HEK293 (cell line): Measurements from ENCODE around the gene EIF1AD.

Experiments
- CTCF ChIP-seq: fragments of 450-650 bp; formaldehyde crosslinking; IDR thresholded peaks from 2 replicates; pipeline ENCODE4 v1.5.1; 2016; ENCODE audit warnings: missing biosample characterization, missing genetic modification characterization
- ZNF248 ChIP-seq: fragments of 450-650 bp; formaldehyde crosslinking; IDR thresholded peaks from 2 replicates; pipeline ENCODE4 v1.5.1; 2017; ENCODE audit warnings: missing biosample characterization, missing genetic modification characterization
- ZNF350 ChIP-seq: fragments of 450-650 bp; formaldehyde crosslinking; IDR thresholded peaks from 2 replicates; pipeline ENCODE4 v1.5.0; 2017; ENCODE audit warnings: missing biosample characterization, mild to moderate bottlenecking, missing genetic modification characterization
- ZXDB ChIP-seq: fragments of 450-650 bp; formaldehyde crosslinking; IDR thresholded peaks from 2 replicates; pipeline ENCODE4 v1.5.1; 2016; ENCODE audit warnings: missing biosample characterization, missing genetic modification characterization
- TF ChIP-seq, protein P1 (sequence below): fragments of 450-650 bp; formaldehyde crosslinking; IDR thresholded peaks from 2 replicates; pipeline ENCODE4 v1.5.1; 2016; ENCODE audit warnings: missing biosample characterization, missing genetic modification characterization
- TF ChIP-seq, protein P2 (sequence below): fragments of 450-650 bp; formaldehyde crosslinking; IDR thresholded peaks from 2 replicates; pipeline ENCODE4; 2016; ENCODE audit warnings: missing biosample characterization, missing genetic modification characterization

DNA sequence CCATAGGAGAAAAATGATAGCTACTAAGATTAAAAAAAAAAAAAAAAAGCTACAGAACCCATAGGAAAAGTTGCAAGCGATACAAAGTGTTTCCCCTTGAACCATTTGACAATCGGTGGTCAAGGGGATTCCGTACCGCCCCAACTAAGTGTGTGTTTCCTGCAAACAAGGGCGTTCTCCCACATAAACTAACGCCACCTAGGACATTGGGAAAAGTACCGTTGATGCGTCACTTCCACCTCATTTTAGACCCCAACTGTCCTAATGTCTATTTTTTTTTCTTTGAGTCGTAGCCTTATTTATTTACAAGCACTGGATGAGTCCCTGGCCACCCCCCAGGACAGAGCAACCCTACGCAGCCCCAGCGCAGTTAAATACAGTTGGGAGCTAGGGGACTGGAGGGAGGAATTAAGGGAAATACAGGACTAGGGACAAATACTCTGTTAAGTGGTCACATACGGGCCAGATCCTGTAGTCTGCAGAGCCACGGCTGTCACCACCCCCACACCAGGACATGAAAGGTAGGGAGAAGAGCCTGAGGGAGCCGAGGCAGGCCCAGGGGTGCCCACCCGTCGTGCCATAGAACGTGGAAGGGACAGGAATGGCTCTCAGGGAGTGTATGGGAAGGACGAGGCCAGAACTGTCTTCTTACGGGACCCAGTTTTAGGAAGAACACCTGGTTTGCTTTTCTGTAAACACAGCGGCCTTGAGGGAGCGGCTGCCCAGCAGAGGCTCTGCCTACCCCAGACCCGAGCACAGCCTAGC, 19.0 kb downstream of the EIF1AD start:
- TF ChIP-seq, protein P1, sequence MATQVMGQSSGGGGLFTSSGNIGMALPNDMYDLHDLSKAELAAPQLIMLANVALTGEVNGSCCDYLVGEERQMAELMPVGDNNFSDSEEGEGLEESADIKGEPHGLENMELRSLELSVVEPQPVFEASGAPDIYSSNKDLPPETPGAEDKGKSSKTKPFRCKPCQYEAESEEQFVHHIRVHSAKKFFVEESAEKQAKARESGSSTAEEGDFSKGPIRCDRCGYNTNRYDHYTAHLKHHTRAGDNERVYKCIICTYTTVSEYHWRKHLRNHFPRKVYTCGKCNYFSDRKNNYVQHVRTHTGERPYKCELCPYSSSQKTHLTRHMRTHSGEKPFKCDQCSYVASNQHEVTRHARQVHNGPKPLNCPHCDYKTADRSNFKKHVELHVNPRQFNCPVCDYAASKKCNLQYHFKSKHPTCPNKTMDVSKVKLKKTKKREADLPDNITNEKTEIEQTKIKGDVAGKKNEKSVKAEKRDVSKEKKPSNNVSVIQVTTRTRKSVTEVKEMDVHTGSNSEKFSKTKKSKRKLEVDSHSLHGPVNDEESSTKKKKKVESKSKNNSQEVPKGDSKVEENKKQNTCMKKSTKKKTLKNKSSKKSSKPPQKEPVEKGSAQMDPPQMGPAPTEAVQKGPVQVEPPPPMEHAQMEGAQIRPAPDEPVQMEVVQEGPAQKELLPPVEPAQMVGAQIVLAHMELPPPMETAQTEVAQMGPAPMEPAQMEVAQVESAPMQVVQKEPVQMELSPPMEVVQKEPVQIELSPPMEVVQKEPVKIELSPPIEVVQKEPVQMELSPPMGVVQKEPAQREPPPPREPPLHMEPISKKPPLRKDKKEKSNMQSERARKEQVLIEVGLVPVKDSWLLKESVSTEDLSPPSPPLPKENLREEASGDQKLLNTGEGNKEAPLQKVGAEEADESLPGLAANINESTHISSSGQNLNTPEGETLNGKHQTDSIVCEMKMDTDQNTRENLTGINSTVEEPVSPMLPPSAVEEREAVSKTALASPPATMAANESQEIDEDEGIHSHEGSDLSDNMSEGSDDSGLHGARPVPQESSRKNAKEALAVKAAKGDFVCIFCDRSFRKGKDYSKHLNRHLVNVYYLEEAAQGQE (tag by site-specific recombination), result no peak
- TF ChIP-seq CTCF (tag by site-specific recombination) (no peak), ZXDB (tag by site-specific recombination) (no peak), ZNF248 (tag by site-specific recombination) (no peak), ZNF350 (tag by site-specific recombination) (no peak)
- TF ChIP-seq, protein P2, sequence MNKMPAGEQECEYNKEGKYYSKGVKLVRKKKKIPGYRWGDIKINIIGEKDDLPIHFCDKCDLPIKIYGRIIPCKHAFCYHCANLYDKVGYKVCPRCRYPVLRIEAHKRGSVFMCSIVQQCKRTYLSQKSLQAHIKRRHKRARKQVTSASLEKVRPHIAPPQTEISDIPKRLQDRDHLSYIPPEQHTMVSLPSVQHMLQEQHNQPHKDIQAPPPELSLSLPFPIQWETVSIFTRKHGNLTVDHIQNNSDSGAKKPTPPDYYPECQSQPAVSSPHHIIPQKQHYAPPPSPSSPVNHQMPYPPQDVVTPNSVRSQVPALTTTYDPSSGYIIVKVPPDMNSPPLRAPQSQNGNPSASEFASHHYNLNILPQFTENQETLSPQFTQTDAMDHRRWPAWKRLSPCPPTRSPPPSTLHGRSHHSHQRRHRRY, result no peak
